Right renal cortex interstitium (tissue), 3 donors: ENCODE results near the gene GRID1. TPM values are rescaled to one million over a fixed set of nuclear protein-coding genes. Genes with fewer than 3 reads are reported as not detected.
"Not testable (repeated sequence)": the region's sequence is repeated elsewhere in the genome, so short reads cannot be mapped to it uniquely, and the experiment has no call there.

Experiments used
- DNase-seq, 3 donors: peaks; one replicate each; pipeline ENCODE4 v3.0.0-alpha.2; 2013; ENCODE audit warnings: low read depth in 3 of 3, low spot score in 2 of 3
- polyA plus RNA-seq, 3 donors: library from polyadenylated mRNA; unstranded; fragments of 120-200 nt; gene quantifications; one replicate each; pipeline ENCODE4 v1.2.1, GENCODE V29; 2013; ENCODE audit not compliant: insufficient read length in 3 of 3

GRID1 gene
- polyA plus RNA-seq, 3 donors, result 1.6 to 1.8 (median 1.7) TPM

DNA sequence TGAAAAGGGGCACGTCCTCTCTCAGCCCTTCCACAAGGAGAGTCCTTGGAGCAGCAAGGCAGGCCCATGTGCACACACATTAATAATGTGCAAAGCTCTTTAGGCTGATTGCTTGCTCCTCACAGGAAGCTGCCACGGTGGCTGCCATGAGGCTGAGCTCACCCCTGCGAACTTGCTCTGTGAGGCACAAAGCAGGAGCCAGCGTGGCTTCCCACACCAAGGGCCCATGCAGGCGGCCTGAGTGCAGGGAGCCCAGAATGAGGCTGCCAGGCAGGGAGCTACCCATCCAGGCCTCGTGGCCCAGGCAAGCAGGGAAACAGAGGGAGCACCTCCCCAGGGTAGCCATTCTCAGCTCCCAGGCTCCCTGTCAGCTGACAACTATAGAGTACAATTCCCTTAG is 242.9 kb downstream of the GRID1 start:
- DNase-seq, result no peak

DNA sequence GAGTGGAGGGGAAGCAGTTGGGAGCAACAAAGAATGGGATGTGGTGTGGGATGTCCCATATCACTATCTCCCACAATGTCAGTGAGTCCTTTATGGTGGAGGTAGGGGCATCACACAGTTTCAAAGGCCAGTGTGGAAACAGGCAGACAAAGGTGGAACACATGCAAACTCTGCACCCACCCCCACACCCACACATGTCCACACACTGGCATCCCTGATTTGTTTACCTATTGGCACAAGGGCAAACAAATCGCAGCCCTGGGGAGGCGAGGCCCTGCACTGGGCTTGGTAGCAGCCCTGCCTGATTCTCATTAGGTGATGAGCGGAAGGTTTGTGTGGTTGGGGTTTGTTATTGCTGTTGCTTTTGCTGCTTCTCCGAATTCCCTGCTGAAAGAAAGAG is 243.3 kb downstream of the GRID1 start:
- no peak for DNase-seq

DNA sequence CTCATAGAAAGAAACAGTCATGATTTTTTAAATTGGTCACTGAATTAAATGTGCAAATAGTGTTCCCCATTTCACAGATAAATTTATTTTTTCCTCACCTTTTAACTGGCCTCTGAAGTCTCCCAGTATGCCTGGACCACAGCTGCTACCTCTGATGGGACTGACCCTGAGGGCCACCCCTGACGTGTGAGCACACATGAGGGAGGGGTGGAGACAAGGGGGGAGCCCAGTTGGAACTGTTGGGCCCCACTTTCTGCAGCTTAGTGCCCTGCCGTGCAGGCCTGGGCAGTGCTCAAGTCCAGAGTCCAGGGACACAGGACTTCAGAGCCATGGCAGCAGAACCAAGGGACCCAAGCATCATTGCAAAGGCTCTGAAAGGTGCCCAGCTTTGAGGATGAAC is 243.9 kb downstream of the GRID1 start:
- DNase-seq, result no peak

DNA sequence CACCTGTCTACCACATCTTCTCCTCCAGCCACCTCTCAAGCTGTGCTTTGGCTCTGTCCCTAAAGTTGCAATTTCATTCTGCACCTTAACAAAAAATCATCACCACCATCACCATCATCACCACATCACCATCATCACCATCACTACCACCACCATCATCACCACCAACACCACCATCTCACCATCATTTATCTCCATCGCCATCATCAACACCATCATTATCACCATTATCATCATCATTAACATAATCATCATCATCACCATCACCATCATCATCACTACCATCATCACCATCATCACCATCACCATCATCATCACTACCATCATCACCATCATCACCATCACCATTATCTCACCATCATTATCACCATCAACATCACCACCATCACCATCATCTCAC is 245.4 kb downstream of the GRID1 start:
- DNase-seq, result no peak

DNA sequence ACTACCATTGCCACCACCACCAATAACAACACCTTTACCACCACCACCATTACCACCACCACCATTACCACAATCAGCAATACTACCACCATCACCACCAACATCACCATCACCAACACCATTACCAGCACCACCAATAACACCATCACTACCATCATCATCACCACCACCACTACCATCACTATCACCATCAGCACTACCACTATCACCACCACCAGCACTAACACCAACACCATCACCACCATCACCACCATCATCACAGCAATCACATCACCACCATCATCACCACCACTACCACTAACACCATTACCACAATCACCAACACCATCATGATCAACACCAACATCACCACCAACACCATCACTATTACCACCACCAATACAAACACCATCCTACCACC is 249.5 kb downstream of the GRID1 start:
- no peak for DNase-seq

DNA sequence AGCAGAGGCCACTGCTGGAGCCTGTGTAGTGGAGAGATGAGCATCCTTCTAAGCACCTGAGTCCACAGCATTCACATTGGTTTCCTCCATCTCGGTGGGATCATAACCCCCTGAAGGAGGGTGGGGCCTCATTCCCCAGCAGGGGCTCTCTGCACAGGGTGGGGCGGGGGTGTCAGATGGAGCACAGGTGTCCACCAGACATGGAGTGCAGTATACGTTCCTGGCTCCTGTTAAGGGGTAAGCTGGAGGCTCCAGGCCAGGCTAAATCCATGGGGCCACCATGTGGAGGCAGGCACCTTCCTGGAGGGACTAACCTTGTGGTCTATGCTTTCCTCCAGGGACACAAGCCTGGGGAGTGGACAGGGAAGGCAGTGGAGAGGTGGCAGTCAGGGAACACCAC is 252.6 kb downstream of the GRID1 start:
- DNase-seq, result no peak

DNA sequence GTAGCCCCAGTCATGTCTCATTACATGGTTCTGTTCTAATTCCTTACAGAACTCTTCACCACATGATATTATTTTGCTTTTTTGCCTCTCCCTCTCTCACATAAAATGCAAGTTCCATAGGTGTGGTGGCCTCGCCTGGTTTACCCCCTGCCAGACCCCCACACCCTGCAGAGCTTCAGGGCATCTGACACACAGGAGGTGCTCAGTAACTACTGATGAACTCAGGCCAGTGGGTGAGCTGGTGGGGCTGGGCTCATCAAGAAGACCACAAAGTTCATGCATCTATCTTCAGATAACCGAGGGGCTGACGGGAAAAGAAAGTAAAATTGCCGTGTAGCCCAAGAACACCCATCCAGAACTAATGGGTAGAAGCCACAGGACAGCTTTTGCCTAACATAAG is 253.1 kb downstream of the GRID1 start:
- no peak for DNase-seq

DNA sequence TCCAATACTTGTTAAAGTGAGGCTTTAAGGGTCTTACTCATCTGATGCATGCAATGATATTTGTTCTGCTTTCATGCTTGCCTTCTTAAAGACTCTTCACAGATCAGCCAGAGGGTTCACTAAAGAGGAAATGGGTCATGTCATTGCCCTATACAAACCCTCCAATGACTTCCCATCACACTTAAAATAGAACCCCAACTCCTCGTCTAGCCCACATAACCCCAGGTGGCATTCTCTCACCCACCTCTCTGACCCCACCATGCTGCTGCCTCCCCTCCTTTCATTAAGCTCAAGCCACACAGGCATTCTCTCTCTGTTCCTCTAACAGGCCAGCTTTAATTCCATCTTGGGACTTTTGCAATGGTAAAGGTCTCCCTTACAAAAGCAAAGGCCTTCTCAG is 253.6 kb downstream of the GRID1 start:
- DNase-seq, result no peak

DNA sequence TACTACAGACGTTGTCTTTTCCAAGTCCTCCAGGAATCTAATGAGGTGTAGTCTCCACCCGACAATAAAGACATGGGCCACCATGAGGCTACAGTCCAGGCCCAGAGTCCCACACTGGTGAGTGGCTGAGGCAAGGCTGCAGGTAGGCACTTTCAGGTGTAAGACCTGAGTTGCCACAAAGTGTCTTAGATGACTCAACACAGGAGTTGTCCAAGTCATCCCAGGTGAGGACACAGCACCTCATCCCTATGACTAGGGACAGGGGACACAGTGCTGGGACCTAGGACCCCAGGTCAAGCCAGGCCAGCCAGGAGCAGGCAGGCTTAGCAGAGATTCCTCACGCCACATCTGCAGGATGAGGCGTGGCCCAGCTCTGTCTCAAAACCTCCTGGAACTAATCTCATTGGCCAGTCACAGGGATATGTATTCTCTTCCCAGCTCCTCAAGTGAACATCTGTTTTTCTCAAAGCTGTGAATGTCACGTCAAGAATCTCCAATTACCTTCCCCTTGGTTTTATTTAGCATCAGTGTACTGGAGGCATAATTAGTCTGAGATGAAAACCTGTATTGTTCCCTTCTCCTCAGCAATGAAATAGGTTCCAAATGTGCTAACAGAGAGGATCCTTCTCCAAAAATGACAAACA is 254.6 kb downstream of the GRID1 start:
- DNase-seq, result no peak

DNA sequence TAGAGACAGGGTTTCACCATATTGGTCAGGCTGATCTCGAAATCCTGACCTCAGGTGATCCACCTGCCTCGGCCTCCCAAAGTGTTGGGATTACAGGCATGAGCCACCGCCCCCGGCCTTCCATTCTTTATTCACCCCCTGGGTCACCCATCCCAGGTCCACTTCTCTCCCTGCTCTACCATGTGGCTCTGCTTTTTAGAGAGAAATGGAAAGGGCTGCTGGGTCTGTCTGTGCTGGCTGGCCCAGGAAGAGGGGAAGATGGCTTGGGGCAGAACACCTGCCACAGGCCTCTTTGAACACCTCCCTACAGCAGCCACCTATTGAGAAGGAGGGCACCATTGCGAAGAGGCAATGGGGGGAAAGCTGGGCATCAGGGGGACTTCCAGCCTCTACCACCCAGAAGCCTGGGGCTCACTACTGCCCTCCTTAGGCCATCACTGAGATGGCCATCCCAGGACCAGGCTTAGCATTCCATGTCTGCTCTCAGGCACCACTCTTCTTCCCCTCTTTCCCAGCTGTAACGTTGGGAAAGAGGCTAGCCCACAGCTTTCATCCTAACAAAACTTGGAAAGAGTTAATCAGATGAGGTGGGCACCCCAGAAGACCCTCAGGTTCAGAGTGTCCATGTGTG is 256.3 kb downstream of the GRID1 start:
- DNase-seq, result no peak

DNA sequence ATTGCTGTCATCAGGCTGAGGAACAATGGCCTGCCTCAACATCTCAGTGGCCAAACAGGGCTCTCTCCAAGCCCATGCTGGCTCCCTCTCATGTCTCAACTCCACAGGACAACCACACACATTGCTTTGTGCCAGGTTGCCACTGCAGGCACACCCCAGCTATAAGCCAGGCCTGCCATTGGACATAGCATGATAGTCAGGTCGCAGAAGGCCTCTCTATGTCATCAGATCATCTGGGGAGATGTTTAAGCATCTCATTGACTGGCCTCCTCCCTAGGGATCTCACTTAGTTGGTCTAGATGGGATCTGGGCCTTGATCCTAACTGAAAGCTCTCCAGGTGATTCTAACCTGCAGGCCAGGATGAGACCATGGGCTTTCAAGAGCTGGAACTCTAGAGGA is 257.2 kb downstream of the GRID1 start:
- DNase-seq, result no peak

DNA sequence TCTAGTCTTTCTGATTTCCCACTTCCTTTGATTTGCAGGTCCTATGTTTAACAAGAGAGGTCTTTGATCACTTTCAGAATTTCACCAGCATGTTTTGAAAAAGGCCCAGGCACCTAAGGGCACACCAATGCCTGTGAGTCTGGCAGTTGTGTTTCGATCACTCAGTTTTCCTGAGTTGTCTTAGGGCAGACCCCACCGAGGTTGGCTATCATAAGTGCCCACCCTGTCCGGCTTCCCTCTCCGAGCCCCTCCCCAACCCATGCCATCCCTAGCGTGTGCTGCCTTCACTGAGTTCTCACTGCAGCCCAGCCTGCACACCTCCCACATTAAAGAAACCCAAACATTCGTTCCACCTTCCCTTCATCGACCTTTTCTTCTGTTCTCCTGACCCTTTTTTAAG is 257.9 kb downstream of the GRID1 start:
- DNase-seq, result no peak

DNA sequence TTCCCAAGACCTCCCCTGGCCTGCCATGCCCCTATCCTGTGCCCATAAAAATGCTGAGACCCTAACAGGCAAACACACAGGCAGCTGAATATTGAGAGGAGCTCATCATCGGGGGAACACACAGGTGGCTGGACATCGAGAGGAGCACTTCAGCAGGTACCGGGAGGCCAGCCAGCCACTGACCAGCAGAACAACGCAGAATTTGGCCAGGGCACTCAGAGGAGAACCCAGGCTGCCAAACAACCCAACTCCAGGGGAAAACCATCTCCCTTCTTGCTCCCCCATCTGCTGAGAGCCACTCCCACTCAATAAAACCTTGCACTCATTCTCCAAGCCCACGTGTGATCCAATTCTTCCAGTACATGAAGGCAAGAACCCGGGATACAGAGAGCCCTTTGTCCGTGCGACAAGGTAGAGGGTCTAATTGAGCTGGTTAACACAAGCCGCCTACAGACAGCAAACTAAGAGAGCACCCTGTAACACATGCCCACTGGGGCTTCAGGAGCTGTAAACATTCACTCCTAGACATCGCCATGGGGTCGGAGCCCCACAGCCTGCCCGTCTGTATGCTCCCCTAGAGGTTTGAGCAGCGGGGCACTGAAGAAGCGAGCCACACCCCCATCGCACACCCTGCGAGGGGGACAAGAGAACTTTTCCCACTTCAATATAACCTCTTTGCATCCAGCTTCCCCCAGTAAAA is 258.8 kb downstream of the GRID1 start:
- not testable (repeated sequence) for DNase-seq

DNA sequence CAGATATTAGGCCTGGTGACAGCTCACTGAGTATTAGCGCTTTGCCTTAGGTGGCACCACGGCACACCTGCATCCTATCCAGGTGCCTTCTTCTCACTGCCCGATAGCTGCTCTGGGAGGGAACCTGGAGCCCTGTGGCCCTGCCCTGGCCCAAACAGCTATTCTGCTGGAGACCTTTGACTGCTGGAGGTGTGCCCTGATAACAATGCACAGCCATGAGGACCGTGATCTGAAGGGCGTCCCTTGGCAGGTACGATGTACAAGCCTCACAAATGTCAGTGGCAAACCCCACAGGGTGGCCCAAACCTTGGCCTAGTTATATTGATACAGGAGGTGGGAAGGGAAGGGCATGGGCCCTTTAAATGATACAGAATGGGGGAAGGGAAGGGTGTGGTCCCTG is 259.5 kb downstream of the GRID1 start:
- DNase-seq, result no peak

DNA sequence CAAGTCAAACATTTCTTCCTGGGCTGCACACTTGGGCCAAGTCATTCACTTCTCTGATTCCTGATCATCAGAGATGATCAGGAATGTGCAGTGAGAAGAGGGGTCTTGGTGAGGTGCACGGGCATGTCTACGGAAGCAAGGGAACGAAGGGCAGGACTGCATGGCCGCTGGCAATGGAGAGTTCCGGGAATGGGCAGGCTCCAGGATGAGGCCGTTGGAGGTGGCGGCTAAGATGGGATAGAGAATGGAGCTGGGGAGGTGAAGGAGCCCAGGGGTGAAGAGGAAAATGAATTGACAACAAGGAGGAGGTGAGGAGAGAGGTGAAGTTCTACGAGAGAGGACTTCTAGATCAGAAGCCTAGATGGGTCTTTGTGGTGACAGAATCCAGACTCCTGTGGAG is 260.0 kb downstream of the GRID1 start:
- no peak for DNase-seq

DNA sequence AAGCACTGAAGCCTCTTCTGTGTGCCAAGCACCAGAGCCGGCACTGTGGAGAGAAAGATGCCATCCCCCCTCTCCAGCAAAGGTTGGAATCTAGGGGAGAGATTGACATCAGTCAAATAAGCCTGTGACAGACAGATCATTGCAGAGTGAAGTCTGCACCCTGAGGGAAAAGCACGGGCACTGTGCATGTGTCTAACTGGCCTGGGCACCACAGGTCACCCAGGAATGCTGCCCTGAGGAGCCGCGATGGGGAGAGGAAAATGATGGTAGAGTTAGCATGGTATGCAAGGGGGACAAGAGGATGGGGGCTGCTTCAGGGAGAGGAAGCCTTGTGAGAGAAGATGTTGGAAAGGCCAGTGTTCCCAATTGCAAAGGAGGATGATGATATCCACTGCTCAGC is 261.0 kb downstream of the GRID1 start:
- no peak for DNase-seq

DNA sequence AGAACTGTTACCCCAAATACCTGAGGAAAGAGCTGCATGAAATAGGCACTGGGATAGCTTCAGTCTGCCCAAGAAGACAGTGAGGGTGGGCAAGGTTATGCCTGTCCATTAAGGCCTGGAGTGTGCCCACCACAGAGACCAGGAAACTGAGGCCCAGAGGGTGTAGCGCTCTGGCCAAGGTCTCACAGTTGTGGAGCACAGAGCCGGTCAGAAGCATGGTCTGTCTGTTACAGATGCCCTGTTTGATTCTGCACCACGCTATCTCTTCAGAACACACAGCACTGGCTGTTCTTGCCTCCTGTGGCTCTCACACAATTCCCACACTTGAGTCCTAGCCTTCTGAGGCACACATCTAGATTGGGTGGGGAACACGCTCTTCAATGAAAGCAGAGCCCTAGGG is 261.4 kb downstream of the GRID1 start:
- no peak for DNase-seq

DNA sequence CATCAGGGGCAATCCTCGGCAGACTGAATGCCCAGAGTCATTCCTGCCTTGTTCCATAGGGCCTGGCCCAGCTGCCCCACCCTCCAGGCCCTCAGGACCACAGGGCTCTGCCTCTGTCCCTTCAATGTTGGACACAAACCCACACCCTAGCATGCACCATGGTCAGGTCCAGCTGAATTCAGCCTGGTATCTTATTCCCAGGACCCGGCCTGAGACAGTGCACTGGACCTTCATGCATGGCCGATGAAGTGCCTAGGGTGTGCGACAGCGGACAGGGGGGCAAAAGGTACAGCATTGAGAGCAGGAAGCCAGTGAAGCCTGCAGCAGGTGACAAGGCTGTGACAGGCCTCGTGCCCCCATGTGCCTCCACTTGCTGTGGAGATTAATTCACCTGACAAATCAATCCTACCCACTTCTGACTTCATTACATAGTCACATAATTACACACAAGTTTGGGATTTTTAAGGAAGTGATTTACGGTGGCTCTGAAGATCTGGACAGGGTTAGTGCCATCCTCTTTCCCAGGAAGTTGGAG is 261.9 kb downstream of the GRID1 start:
- no peak for DNase-seq

DNA sequence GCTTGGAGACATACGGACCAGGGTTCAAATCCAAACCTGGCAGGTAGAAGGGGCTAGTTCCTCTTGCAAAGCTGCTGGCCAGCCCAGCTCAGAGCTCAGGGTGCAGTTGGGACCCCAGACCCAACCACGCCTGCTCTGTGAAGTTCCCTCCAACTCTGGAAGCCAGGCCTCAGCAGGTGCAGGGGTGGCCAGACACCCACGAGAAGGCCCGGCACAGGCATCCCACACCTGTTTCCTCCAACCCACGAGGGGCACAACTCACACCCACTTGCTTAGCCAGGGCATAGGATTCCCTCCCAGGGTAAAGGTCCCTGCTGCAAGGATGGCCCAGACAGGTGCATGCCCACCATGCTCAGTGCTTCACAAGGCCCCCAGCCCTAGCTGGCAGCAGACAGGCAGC is 262.4 kb downstream of the GRID1 start:
- DNase-seq, result no peak

DNA sequence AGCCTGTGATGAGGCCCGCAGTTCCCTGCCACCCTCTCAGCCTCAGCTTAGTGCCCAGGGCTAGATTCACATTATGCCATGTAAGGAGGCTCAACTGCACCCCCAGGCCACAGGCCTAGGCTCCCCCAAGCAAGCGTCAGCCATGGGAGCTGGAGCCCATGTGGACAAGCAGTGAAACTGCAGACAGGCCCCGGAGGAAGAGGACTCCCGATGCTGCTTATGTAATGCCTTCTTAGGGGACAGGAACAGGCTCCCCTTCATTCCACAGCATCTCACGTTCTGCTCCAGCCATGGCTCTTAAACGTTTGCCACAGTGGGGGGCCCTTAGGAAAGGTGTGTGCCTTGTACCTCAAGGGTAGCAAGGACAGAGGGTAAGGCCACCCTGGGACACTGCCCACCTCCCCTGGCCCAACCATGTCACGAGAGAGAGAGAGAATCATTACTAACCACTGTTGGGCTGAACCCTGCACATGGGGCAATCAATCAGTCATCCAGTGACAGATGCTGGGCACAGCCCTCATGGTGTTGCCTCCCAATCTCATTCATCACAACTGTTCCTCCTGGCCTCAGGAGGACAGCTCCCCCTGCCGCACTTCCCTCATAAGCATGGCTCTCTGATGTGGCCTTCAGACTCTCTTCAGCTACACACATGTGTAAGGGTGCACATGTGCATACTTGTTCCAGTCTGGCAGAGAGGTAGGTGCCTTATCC is 263.0 kb downstream of the GRID1 start:
- DNase-seq, result no peak

DNA sequence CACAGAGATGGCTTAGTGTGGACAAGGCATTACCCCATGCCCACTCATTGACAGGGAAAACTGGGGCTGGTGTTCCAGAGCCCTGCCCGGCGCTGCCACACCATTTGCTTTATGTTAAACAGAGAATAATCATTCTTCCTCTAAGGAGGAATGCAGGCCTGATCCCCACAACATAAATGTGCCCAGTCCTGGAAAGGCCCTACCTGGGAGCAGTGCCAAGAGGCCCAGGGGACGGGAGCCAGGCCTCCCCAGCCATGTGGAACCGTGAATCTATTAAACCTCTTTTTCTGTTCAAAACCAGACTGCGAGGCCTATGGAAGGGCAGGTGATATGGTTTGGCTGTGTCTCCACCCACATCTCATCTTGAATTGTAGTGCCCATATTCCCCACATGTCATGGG is 264.1 kb downstream of the GRID1 start:
- DNase-seq, result no peak
